DND-41 (cell line): ENCODE results near the gene MORN1.

Experiments
- ATAC-seq: fragments of 200-7000 bp; cut with Tn5 transposase; 3 replicates; pipeline ENCODE4 v1.9.1; 2021; ENCODE audit warnings: low read depth; ENCODE audit not compliant: insufficient read depth
- DNase-seq: peaks from one replicate; pipeline ENCODE4 v3.0.0-alpha.2; 2020
- H2AFZ ChIP-seq: 2 replicates; pipeline ENCODE4 v1.6.0; 2012; ENCODE audit warnings: low read depth, low read length
- H3K27ac ChIP-seq: 2 replicates; pipeline ENCODE4 v1.5.1; 2012; ENCODE audit warnings: low read length, inconsistent platforms
- H3K27me3 ChIP-seq: fragments of 200-600 bp; sonication (generic); 2 replicates; pipeline ENCODE4 v1.6.0; 2012; ENCODE audit warnings: low read length, mild to moderate bottlenecking, inconsistent platforms; ENCODE audit not compliant: insufficient read depth, poor library complexity
- H3K36me3 ChIP-seq: 2 replicates; pipeline ENCODE4 v1.5.1; 2012; ENCODE audit warnings: low read length, inconsistent platforms; ENCODE audit not compliant: insufficient read depth
- H3K4me1 ChIP-seq: 2 replicates; pipeline ENCODE4 v1.5.1; 2012; ENCODE audit warnings: mild to moderate bottlenecking, low read length; ENCODE audit not compliant: insufficient read depth
- H3K4me2 ChIP-seq: 2 replicates; pipeline ENCODE4 v1.6.0; 2012; ENCODE audit warnings: mild to moderate bottlenecking, moderate library complexity, low read length, inconsistent platforms; ENCODE audit not compliant: insufficient read depth
- H3K4me3 ChIP-seq, 2 experiments: fragments of 200-600 bp in 1 of 2; shearing (Covaris generic) in 1 of 2; 2 replicates each; pipeline ENCODE4 v1.5.1; 2012 to 2016; ENCODE audit warnings: inconsistent platforms in 2 of 2, low read length in 2 of 2, mild to moderate bottlenecking in 2 of 2, low read depth in 1 of 2, moderate library complexity in 1 of 2
- H3K79me2 ChIP-seq: 2 replicates; pipeline ENCODE4 v1.6.0; 2012; ENCODE audit warnings: low read length, inconsistent platforms; ENCODE audit not compliant: insufficient read depth
- H3K9ac ChIP-seq: 2 replicates; pipeline ENCODE4 v1.6.0; 2012; ENCODE audit warnings: low read depth, mild to moderate bottlenecking, inconsistent platforms, low read length, moderate library complexity
- H3K9me3 ChIP-seq: 2 replicates; pipeline ENCODE4 v1.5.1; 2012; ENCODE audit warnings: low read length, moderate library complexity, mild to moderate bottlenecking, inconsistent platforms; ENCODE audit not compliant: insufficient read depth, severe bottlenecking
- H4K20me1 ChIP-seq: 2 replicates; pipeline ENCODE4 v1.6.0; 2012; ENCODE audit warnings: low read length; ENCODE audit not compliant: insufficient read depth
- EZH2 ChIP-seq: IDR thresholded peaks from 3 replicates; pipeline ENCODE4 v1.6.1; 2012; ENCODE audit warnings: borderline replicate concordance, low read depth, mild to moderate bottlenecking, moderate library complexity, low read length, inconsistent platforms; ENCODE audit not compliant: severe bottlenecking
- TF ChIP-seq, protein P1 (sequence below): IDR thresholded peaks from 2 replicates; pipeline ENCODE4 v1.5.1; 2012; ENCODE audit warnings: borderline replicate concordance, low read length, moderate library complexity, mild to moderate bottlenecking; ENCODE audit not compliant: poor library complexity, severe bottlenecking; ENCODE audit errors: extremely low read depth

The MORN1 gene

DNA sequence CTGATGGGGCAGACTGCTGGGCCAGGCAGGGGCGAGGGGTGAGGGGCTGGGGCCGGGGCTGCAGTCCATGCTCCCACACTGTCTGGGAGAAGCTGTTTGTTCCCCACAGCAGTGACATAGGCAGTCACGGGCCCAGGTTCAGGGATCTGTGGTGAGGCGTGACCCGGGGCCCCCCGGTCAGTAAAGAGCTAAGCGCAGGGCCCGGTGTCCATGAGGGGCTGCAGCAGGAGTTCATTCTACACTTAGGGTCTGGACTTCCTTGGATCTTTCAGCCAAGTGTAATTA, 16.6 kb upstream of the MORN1 start:
- peaks cover 58% of the 10 kb centered on the region for H3K36me3 ChIP-seq
- H3K27me3 ChIP-seq: no peaks in the 10 kb centered on the region

DNA sequence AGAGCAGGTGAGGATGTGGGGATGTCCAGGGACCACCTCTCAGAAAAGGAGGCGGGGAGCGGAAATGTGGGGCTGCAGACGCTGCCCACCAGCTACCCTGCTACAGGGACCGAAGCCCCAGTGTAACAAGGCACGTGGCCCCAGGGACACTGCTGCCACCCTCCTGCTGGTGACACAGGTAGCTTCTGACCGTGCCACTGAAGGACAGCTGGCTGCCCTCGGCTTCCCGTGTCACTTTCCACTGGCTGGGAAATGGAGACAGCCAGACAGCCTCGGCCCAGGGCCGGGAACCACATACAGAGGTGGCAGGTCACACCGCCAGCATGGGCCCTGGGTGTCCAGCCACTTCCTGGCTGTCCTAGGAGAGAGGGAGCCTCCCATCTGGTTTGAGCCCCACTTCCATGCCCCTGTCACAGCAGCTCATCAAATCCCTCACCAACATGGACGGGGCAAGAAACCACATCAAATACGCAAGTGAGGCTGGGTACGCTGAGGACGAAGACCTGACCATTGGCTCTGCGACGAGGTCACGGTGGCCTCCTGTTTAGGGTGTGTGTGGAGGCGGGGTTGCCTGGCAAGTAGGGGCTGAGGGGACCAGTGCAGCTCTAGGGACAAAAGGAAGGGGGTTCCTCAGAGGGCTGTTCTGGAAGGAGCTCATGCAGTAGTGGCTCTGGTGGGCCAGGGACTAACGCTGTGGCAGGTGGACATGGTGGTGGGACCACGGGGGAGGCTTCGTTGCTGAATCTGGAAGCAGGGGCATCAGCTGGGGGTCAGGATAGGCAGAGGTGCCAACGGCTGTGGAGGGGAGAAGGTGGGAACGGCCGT, 16.0 kb upstream of the MORN1 start:
- H3K27me3 ChIP-seq: no peaks in the 10 kb centered on the region
- peaks cover 8% of the 10 kb centered on the region for H3K79me2 ChIP-seq
- peaks cover 13% of the 10 kb centered on the region for H3K4me1 ChIP-seq
- H3K36me3 ChIP-seq: peaks cover 64% of the 10 kb centered on the region
- no peaks in the 10 kb centered on the region for H3K9me3 ChIP-seq
- no peak for DNase-seq
- no peak for ATAC-seq
- H3K4me2 ChIP-seq: no peak overlapping the region
- H4K20me1 ChIP-seq: peaks cover 22% of the 10 kb centered on the region
- no peak overlapping the region for H2AFZ ChIP-seq
- H3K27ac ChIP-seq: no peak overlapping the region
- no peak overlapping the region for H3K4me3 ChIP-seq
- no peak overlapping the region for H3K9ac ChIP-seq
- TF ChIP-seq, protein P1, sequence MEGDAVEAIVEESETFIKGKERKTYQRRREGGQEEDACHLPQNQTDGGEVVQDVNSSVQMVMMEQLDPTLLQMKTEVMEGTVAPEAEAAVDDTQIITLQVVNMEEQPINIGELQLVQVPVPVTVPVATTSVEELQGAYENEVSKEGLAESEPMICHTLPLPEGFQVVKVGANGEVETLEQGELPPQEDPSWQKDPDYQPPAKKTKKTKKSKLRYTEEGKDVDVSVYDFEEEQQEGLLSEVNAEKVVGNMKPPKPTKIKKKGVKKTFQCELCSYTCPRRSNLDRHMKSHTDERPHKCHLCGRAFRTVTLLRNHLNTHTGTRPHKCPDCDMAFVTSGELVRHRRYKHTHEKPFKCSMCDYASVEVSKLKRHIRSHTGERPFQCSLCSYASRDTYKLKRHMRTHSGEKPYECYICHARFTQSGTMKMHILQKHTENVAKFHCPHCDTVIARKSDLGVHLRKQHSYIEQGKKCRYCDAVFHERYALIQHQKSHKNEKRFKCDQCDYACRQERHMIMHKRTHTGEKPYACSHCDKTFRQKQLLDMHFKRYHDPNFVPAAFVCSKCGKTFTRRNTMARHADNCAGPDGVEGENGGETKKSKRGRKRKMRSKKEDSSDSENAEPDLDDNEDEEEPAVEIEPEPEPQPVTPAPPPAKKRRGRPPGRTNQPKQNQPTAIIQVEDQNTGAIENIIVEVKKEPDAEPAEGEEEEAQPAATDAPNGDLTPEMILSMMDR: no peak
- TF ChIP-seq EZH2: no peak

More for the DNA sequence above, 16.6 kb upstream of the MORN1 start:
- no peak overlapping the region for H3K9ac ChIP-seq
- no peak overlapping the region for H3K4me2 ChIP-seq
- H3K79me2 ChIP-seq: peaks cover 8% of the 10 kb centered on the region
- DNase-seq (no peak), ATAC-seq (no peak)
- no peak overlapping the region for H3K27ac ChIP-seq
- H3K4me1 ChIP-seq: peaks cover 16% of the 10 kb centered on the region
- peaks cover 16% of the 10 kb centered on the region for H4K20me1 ChIP-seq
- H2AFZ ChIP-seq: no peak overlapping the region
- no peak overlapping the region for H3K4me3 ChIP-seq
- no peak for TF ChIP-seq EZH2
- TF ChIP-seq, protein P1: no peak
- H3K9me3 ChIP-seq: no peaks in the 10 kb centered on the region

DNA sequence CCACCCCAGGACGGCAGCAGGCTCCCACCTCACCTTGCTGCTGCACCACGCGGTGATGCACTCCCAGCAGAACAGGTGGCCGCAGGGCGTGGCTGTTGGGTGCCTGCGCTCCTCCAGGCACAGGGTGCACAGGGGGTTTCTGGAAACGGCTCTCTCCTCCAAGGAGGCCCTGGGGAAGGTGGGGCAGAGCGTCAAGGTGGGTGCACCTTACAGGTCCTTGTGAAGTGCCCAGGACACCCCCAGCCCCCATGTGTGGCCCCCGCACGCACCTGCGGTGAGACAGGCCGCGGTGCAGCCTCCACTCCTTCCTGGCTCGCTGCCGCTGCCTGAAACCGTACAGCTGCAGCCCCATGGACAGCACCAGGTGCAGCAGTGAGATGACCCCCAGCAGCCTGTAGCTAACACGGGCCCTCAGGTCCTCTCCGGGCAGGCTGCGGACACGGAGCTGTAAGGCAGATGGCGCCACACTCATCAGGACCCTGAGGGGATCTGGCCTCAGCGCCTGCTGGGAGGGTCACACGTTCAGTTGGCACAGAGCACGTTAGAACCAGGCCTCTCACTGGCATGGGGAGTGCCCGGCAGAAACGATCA, 15.2 kb upstream of the MORN1 start:
- no peak overlapping the region for H3K4me3 ChIP-seq
- ATAC-seq: no peak; the same call in 2 of the 3 replicates
- H3K27me3 ChIP-seq: no peaks in the 10 kb centered on the region
- peaks cover 10% of the 10 kb centered on the region for H3K4me1 ChIP-seq
- peaks cover 30% of the 10 kb centered on the region for H4K20me1 ChIP-seq
- H3K9ac ChIP-seq: no peak overlapping the region
- H3K9me3 ChIP-seq: no peaks in the 10 kb centered on the region
- H3K27ac ChIP-seq: no peak overlapping the region
- DNase-seq: no peak
- H3K4me2 ChIP-seq: no peak overlapping the region
- no peak overlapping the region for H2AFZ ChIP-seq
- TF ChIP-seq EZH2: no peak
- TF ChIP-seq, protein P1: peak; percentile 16
- peaks cover 72% of the 10 kb centered on the region for H3K36me3 ChIP-seq
- H3K79me2 ChIP-seq: peaks cover under 1% of the 10 kb centered on the region; the same call in 1 of the 2 replicates
